IPS DF 4.7 (cell line): ENCODE data around the gene ERICH4.
"Not testable (repeated sequence)": the region's sequence is repeated elsewhere in the genome, so short reads cannot be mapped to it uniquely, and the experiment has no call there.

Experiments used
- DNase-seq: peaks from one replicate; pipeline ENCODE4 v3.0.0-alpha.2; 2013; ENCODE audit warnings: low spot score; ENCODE audit errors: extremely low read depth

Gene ERICH4, protein sequence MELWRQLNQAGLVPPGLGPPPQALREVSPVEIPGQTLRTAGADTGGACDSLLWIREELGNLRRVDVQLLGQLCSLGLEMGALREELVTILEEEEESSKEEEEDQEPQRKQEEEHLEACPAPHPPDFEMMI

DNA sequence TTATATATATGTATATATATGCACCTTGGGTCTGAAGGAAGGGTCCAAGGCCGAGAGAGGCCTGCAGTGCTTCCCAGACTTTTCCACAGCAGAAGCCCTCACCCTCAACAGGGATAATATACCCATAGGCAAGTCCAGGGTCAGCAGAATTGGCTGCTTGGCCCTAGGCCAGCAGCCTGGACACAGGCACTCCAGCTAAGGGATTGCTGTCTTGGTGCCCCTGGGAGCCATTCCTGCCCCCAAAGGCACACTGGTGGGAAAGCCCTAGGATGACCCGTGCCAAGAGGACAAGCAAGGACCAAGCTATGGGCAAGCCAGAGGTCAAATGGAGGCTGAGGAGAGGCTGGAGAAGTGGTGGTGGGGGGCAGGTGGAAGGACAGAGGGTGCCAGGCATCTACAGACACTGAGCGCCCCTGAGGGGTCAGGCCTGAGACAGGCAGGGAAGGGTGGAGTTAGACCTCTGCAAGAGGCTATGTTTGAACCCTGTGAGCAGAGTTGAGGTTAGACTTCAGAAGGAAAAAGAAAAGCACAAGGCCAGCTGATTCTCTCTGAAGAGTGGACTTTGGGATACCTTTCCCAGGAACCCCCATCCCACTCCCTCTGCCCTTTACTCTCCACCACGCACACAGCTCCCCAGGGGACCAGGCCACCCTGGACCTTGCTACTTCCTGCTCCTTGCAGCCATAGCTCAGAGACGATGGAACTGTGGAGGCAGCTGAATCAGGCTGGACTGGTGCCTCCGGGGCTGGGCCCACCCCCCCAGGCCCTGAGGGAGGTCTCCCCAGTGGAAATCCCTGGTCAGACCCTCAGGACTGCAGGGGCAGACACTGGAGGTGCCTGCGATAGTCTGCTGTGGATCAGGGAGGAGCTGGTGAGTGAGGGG is at the start of gene ERICH4:
Gene ERICH4, plus strand, starts transcription at position 684 of the 883 bp plus-strand sequence. Its CDS starts 14 bp downstream, at position 698.
- no peak for DNase-seq

DNA sequence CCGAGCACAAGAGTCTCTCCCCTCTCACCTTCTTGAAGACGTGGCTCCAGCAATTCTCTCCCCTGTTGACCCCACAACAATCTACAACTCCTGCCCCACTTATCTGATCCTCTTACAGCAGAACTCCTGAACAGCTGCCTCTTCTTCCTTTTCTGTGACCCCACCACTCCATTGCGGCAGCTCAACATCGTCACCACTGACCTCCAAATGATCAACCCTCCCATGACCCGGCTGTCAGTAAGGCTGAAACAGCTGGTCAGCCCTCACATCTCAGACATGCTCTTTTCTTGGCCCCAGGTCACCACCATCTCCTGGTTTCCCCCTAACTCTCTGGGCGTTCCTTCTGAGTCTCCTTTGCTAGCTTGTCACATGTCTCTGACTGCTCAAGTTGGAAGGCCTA is 47.6 kb upstream of the ERICH4 start:
- DNase-seq = no peak

DNA sequence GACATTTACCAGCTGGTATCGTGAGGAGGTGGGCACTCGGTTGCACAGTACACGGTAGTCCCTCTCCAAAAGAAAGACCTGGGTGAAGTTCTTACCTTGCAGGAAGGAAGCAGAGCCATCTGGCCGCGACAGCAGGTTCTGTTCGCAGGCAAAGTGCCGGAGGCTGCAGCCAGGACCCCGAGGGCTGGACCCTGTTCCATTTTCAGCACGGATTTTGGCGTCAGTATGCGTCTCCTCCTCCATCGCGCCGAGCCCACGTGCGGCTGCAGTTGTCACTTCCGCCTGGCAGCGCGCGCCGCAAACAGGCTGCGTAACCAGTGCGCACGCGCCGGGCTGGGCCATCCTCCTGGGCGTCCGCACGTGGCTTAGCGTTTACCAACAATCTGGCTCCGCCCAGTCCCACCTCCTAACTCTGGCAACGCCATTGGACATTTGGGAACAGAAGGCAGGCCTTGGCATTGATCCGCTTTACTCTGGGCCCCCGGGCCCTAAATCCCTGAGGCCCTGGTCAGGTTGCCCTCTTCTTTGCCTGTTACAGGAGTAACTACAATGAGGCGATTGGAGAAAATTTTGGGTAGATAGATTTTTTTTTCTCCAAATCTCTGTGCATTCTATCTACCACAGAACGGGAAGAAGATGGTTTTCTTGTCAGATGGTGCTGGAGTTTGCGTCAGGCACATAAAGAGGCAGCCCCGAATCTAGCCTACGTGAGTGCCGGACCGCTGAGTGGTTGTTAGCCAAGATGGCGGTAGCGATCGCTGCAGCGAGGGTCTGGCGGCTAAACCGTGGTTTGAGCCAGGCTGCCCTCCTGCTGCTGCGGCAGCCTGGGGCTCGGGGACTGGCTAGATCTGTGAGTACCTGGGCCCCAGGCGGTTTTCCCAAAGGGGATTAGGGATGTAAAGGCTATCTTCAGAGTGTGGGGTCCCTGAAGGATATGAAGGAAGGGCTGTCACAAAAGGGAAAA is 45.6 kb upstream of the ERICH4 start, which contains the start of the genes BCKDHA and EXOSC5:
Gene BCKDHA, plus strand, starts transcription at position 733 of the 964 bp plus-strand sequence. Its CDS starts 10 bp downstream, at position 743.
Gene EXOSC5, minus strand, starts transcription at position 274 of the 964 bp plus-strand sequence. Its CDS starts 31 bp downstream, at position 243.
- peak; percentile 99 for DNase-seq

- DNase-seq = no peak
Measured at GRCh38 chr19:41398050-41398418, 44.9 kb upstream of the ERICH4 start.

GRCh38 chr19:41398598-41398997 is 44.4 kb upstream of the ERICH4 start:
- DNase-seq = no peak

DNA sequence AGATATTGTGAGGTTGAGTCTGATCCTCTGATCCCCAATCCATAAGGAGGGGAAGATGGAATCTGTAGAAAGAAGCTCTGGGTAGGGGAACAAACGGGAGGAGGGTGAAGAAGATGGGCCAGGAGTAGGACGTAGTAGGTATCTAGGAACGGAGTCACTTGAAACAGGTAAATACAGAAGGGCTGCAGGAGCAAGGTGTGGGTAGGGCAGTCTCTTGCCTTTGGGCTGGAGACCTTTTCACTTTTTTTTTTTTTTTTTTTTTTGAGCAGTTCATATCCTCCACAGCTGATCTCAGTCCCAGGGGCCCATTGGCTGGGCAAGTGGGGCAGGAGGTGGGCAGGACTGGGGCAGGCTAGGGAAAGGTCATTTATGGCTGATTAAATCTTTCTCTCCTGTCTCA is 43.9 kb upstream of the ERICH4 start:
- DNase-seq = no peak

DNA sequence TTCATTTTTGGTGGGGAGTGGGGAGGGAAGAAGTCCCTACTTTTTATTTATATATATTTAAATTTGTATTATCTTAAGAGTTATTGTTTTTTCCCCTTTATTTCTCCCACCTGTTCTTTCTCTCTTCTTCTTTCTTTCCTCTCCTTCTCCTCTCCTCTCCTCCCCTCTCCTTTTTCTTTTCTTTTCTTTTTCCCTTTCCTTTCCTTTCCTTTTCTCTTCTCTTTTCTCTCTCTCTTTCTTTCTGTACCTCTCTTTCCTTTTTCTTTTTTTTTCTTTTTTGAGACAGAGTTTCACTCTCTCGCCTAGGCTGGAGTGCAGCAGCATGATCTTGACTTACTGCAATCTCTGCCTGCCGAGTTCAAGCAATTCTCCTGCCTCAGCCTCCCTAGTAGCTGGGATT is 43.4 kb upstream of the ERICH4 start:
- no peak for DNase-seq

DNA sequence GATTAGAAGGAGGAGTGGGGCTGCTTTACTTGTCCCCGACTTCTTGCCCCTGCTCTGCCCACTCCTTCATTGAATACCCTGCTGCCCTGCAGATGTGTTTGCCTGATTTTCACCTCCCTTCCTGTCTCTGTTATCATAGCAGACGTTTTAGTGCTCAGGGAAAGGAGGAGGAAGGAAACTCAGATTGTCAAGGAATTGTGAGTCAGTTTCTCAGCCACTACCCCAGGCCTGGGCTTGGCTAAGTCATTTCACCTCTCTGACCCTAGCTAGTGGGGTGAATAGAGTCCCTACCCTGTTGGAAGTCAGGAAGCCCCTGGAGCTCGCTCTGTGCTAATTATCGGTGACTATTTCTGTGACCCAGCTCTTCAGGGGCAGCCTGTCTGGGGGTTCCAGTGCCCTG is 41.5 kb upstream of the ERICH4 start:
- DNase-seq = no peak

GRCh38 chr19:41402010-41402409 is 40.9 kb upstream of the ERICH4 start:
- no peak for DNase-seq

- no peak for DNase-seq
Measured at GRCh38 chr19:41403181-41403970, 39.6 kb upstream of the ERICH4 start.

- DNase-seq = no peak
Measured at GRCh38 chr19:41405776-41406175, 37.2 kb upstream of the ERICH4 start.

GRCh38 chr19:41407271-41407670 is 35.7 kb upstream of the ERICH4 start:
- peak; percentile 38 for DNase-seq

DNA sequence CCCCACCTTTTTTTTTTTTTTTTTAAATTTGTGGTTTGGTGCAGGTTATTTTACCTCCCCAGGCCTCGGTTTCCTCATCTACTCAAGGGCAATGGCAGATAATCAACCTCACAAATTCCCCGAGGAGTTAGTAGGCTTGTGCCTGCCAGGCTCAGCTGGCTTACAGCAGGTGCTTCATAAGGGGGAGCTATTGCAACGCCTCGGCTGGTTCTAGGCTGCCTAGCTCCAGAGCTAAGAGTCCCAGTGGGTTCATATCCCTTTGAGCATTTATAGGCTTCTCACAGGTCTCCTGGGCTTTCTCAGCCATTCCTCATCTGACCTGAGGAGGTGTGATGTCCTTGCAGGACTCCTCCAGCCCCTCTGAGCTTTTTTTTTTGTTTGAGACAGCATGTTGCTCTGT is 34.7 kb upstream of the ERICH4 start:
- DNase-seq = no peak

- DNase-seq = not testable (repeated sequence)
Measured at GRCh38 chr19:41408846-41409245, 34.1 kb upstream of the ERICH4 start.

GRCh38 chr19:41409288-41409687 is 33.7 kb upstream of the ERICH4 start:
- DNase-seq = no peak

GRCh38 chr19:41410336-41411054 is 32.5 kb upstream of the ERICH4 start:
- DNase-seq = no peak

GRCh38 chr19:41411100-41411967 is 31.6 kb upstream of the ERICH4 start:
- no peak for DNase-seq

- no peak for DNase-seq
Measured at GRCh38 chr19:41411968-41412265, 31.0 kb upstream of the ERICH4 start.

DNA sequence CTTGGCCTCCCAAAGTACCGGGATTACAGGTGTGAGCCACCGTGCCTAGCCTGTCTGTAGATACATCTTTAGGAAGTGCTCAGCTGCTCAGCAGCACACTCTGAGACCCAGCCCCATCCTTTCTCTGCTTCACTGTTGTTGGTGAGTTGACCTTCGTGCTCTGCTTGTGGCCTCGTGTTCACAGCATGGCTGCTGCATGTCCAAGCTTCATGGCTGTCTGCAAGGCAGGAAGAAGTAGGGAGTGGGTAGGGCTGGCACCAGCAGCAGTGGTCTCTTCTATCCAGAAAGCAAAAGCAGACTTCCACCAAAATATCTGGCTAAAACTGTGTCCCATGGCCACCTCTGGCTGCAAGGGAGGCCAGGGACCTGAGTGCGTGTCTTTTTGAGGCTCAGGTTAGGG is 30.0 kb upstream of the ERICH4 start:
- DNase-seq = no peak
